ENCODE data around the gene S100A13.
A peak's percentile ranks its signal among the peaks of the same experiment; 100 is the strongest.
"Not testable (repeated sequence)": the region's sequence is repeated elsewhere in the genome, so short reads cannot be mapped to it uniquely, and the experiment has no call there.

Gene S100A13

GRCh38 chr1:153626904-153627714, at the start of gene S100A13:
TSS of gene S100A13 (minus strand) at chr1:153627505. CDS start at chr1:153626472, 1,033 bp downstream.
- peak; percentile 62 for DNase-seq

GRCh38 chr1:153673511-153673910, 46.2 kb upstream of the S100A13 start:
- DNase-seq = no peak

GRCh38 chr1:153671628-153672353, 44.5 kb upstream of the S100A13 start:
- peak; percentile 71 for DNase-seq

- peak; percentile 100 for DNase-seq
Measured at GRCh38 chr1:153670859-153671627, 43.7 kb upstream of the S100A13 start, which contains the start of gene ILF2. TSS of gene ILF2 (minus strand) at chr1:153670993. CDS start at chr1:153670922, 71 bp downstream.

GRCh38 chr1:153670257-153670858, 43.1 kb upstream of the S100A13 start:
- DNase-seq = no peak

GRCh38 chr1:153669606-153670005, 42.3 kb upstream of the S100A13 start:
- DNase-seq = no peak

GRCh38 chr1:153668672-153669071, 41.4 kb upstream of the S100A13 start:
- DNase-seq = not testable (repeated sequence)

- DNase-seq = no peak
Measured at GRCh38 chr1:153667439-153667838, 40.1 kb upstream of the S100A13 start.

- DNase-seq = no peak
Measured at GRCh38 chr1:153663211-153663610, 35.9 kb upstream of the S100A13 start.

- no peak for DNase-seq
Measured at GRCh38 chr1:153662269-153662668, 35.0 kb upstream of the S100A13 start.

- DNase-seq = peak; percentile 42
Measured at GRCh38 chr1:153661111-153661708, 33.9 kb upstream of the S100A13 start.

GRCh38 chr1:153659656-153660055, 32.4 kb upstream of the S100A13 start:
- no peak for DNase-seq

GRCh38 chr1:153659175-153659534, 31.9 kb upstream of the S100A13 start:
- no peak for DNase-seq

GRCh38 chr1:153658400-153659174, 31.3 kb upstream of the S100A13 start, which contains the start of gene SNAPIN:
TSS of gene SNAPIN (plus strand) at chr1:153658703. CDS start at chr1:153658744, 41 bp downstream.
- peak; percentile 89 for DNase-seq

GRCh38 chr1:153655333-153655732, 28.0 kb upstream of the S100A13 start:
- DNase-seq = no peak

GRCh38 chr1:153652805-153653500, 25.6 kb upstream of the S100A13 start:
- no peak for DNase-seq

GRCh38 chr1:153651771-153652170, 24.5 kb upstream of the S100A13 start:
- no peak for DNase-seq

GRCh38 chr1:153649863-153650235, 22.5 kb upstream of the S100A13 start:
- DNase-seq = no peak

- no peak for DNase-seq
Measured at GRCh38 chr1:153649137-153649862, 22.0 kb upstream of the S100A13 start.

- no peak for DNase-seq
Measured at GRCh38 chr1:153648000-153648643, 20.8 kb upstream of the S100A13 start.
